ENCODE data around the gene MTMR12. TPM values are rescaled to one million over a fixed set of nuclear protein-coding genes. Genes with fewer than 3 reads are reported as not detected.
"Not testable (repeated sequence)": the region's sequence is repeated elsewhere in the genome, so short reads cannot be mapped to it uniquely, and the experiment has no call there.

Gene MTMR12
- total and polyA plus RNA-seq, 5 donors from 2014 or later, result 12.9 to 27.7 (median 20.5) TPM

- ATAC-seq (ENCODE audit: low read depth in 2 of 2) (no peak), DNase-seq (no peak)
- no peak overlapping the region for H3K27ac ChIP-seq (ENCODE audit: insufficient read depth, low read length, poor library complexity, severe bottlenecking)
- peak overlapping the region; percentile 26 to 37 (median 36) for H3K27ac Mint-ChIP-seq
- H3K36me3 Mint-ChIP-seq, result no peaks in the 10 kb centered on the region
- no peak overlapping the region for H3K4me3 ChIP-seq (ENCODE audit: low read depth, low read length)
- H3K9me3 ChIP-seq (ENCODE audit: control insufficient read depth in 2 of 2, low read length in 2 of 2), result no peaks in the 10 kb centered on the region
- H3K4me3 Mint-ChIP-seq, result no peak overlapping the region
- H3K4me1 ChIP-seq (ENCODE audit: control insufficient read depth, insufficient read depth, low read length, poor library complexity, severe bottlenecking), result peaks cover 9% of the 10 kb centered on the region
- H3K27me3 Mint-ChIP-seq, result peaks cover 12% of the 10 kb centered on the region
- no peaks in the 10 kb centered on the region for H3K27me3 ChIP-seq (ENCODE audit: control insufficient read depth, insufficient read depth, low read length)
- H3K9me3 Mint-ChIP-seq, result peaks cover 0 to 1% (median 0%) of the 10 kb centered on the region in 7 donors
- no peaks in the 10 kb centered on the region for H3K36me3 ChIP-seq (ENCODE audit: control insufficient read depth, insufficient read depth, low read length)
- H3K4me1 Mint-ChIP-seq, result peaks cover 7 to 17% (median 13%) of the 10 kb centered on the region in 4 donors
Measured at GRCh38 chr5:32210151-32210550, 102.6 kb downstream of the MTMR12 start.

GRCh38 chr5:32208837-32209236 lies 103.9 kb downstream of the MTMR12 start:
- not testable (repeated sequence) for H3K27me3 ChIP-seq (ENCODE audit: control insufficient read depth, insufficient read depth, low read length); H3K27ac ChIP-seq (ENCODE audit: insufficient read depth, low read length, poor library complexity, severe bottlenecking); ATAC-seq (ENCODE audit: low read depth in 2 of 2); H3K4me3 ChIP-seq (ENCODE audit: low read depth, low read length); H3K9me3 ChIP-seq (ENCODE audit: control insufficient read depth in 2 of 2, low read length in 2 of 2); H3K4me1 ChIP-seq (ENCODE audit: control insufficient read depth, insufficient read depth, low read length, poor library complexity, severe bottlenecking); H3K27ac Mint-ChIP-seq; H3K4me3 Mint-ChIP-seq; H3K9me3 Mint-ChIP-seq; DNase-seq; H3K36me3 Mint-ChIP-seq; H3K36me3 ChIP-seq (ENCODE audit: control insufficient read depth, insufficient read depth, low read length)
- H3K27me3 Mint-ChIP-seq, result peaks cover 16% of the 10 kb centered on the region
- peaks cover 7 to 17% (median 13%) of the 10 kb centered on the region in 4 donors for H3K4me1 Mint-ChIP-seq

GRCh38 chr5:32207355-32207634 lies 105.4 kb downstream of the MTMR12 start:
- Mint-ChIP-seq H3K36me3 (no peaks in the 10 kb centered on the region), H3K9me3 (peaks cover 0 to 1% (median 0%) of the 10 kb centered on the region in 7 donors), H3K27me3 (peaks cover 20% of the 10 kb centered on the region), H3K4me1 (peaks cover 7 to 13% (median 10%) of the 10 kb centered on the region in 4 donors), H3K4me3 (no peak overlapping the region), H3K27ac (no peak overlapping the region)
- no peak overlapping the region for H3K27ac ChIP-seq (ENCODE audit: insufficient read depth, low read length, poor library complexity, severe bottlenecking)
- no peak overlapping the region for H3K4me3 ChIP-seq (ENCODE audit: low read depth, low read length)
- no peaks in the 10 kb centered on the region for H3K9me3 ChIP-seq (ENCODE audit: control insufficient read depth in 2 of 2, low read length in 2 of 2)
- ATAC-seq (ENCODE audit: low read depth in 2 of 2), result no peak
- peaks cover 9% of the 10 kb centered on the region for H3K4me1 ChIP-seq (ENCODE audit: control insufficient read depth, insufficient read depth, low read length, poor library complexity, severe bottlenecking)
- H3K36me3 ChIP-seq (ENCODE audit: control insufficient read depth, insufficient read depth, low read length), result no peaks in the 10 kb centered on the region
- H3K27me3 ChIP-seq (ENCODE audit: control insufficient read depth, insufficient read depth, low read length), result no peaks in the 10 kb centered on the region
- no peak for DNase-seq

- Mint-ChIP-seq H3K4me3 (peak overlapping the region in 1 of 4 donors; percentile 2), H3K36me3 (no peaks in the 10 kb centered on the region), H3K4me1 (peaks cover 7 to 13% (median 10%) of the 10 kb centered on the region in 4 donors), H3K27me3 (peaks cover 22% of the 10 kb centered on the region), H3K27ac (no peak overlapping the region), H3K9me3 (peaks cover 0 to 1% (median 0%) of the 10 kb centered on the region in 7 donors)
- Histone ChIP-seq H3K27ac (ENCODE audit: insufficient read depth, low read length, poor library complexity, severe bottlenecking) (no peak overlapping the region), H3K9me3 (ENCODE audit: control insufficient read depth in 2 of 2, low read length in 2 of 2) (no peaks in the 10 kb centered on the region), H3K27me3 (ENCODE audit: control insufficient read depth, insufficient read depth, low read length) (no peaks in the 10 kb centered on the region), H3K36me3 (ENCODE audit: control insufficient read depth, insufficient read depth, low read length) (no peaks in the 10 kb centered on the region), H3K4me3 (ENCODE audit: low read depth, low read length) (no peak overlapping the region), H3K4me1 (ENCODE audit: control insufficient read depth, insufficient read depth, low read length, poor library complexity, severe bottlenecking) (peaks cover 9% of the 10 kb centered on the region)
- ATAC-seq (ENCODE audit: low read depth in 2 of 2) (no peak), DNase-seq (no peak)
Measured at GRCh38 chr5:32206509-32207354, 106.0 kb downstream of the MTMR12 start.

GRCh38 chr5:32206053-32206452 lies 106.7 kb downstream of the MTMR12 start:
- H3K27ac Mint-ChIP-seq, result peak overlapping the region in 1 of 3 donors; percentile 32
- H3K9me3 ChIP-seq (ENCODE audit: control insufficient read depth in 2 of 2, low read length in 2 of 2), result no peaks in the 10 kb centered on the region
- no peak for DNase-seq

GRCh38 chr5:32202394-32202793 lies 110.3 kb downstream of the MTMR12 start:
- ATAC-seq (ENCODE audit: low read depth in 2 of 2), result no peak
- Mint-ChIP-seq H3K4me1 (peaks cover 0 to 4% (median 0%) of the 10 kb centered on the region in 4 donors), H3K27me3 (peaks cover 36% of the 10 kb centered on the region), H3K9me3 (no peaks in the 10 kb centered on the region), H3K36me3 (no peaks in the 10 kb centered on the region), H3K4me3 (no peak overlapping the region), H3K27ac (no peak overlapping the region)
- no peak overlapping the region for H3K27ac ChIP-seq (ENCODE audit: insufficient read depth, low read length, poor library complexity, severe bottlenecking)
- no peak for DNase-seq
- no peak overlapping the region for H3K4me3 ChIP-seq (ENCODE audit: low read depth, low read length)
- no peaks in the 10 kb centered on the region for H3K4me1 ChIP-seq (ENCODE audit: control insufficient read depth, insufficient read depth, low read length, poor library complexity, severe bottlenecking)
- no peaks in the 10 kb centered on the region for H3K36me3 ChIP-seq (ENCODE audit: control insufficient read depth, insufficient read depth, low read length)
- H3K9me3 ChIP-seq (ENCODE audit: control insufficient read depth in 2 of 2, low read length in 2 of 2), result no peaks in the 10 kb centered on the region
- peaks cover 3% of the 10 kb centered on the region for H3K27me3 ChIP-seq (ENCODE audit: control insufficient read depth, insufficient read depth, low read length)

More at GRCh38 chr5:32206053-32206452, 106.7 kb downstream of the MTMR12 start:
- Histone ChIP-seq H3K4me3 (ENCODE audit: low read depth, low read length) (no peak overlapping the region), H3K4me1 (ENCODE audit: control insufficient read depth, insufficient read depth, low read length, poor library complexity, severe bottlenecking) (peaks cover 5% of the 10 kb centered on the region), H3K36me3 (ENCODE audit: control insufficient read depth, insufficient read depth, low read length) (no peaks in the 10 kb centered on the region), H3K27me3 (ENCODE audit: control insufficient read depth, insufficient read depth, low read length) (peaks cover 2% of the 10 kb centered on the region), H3K27ac (ENCODE audit: insufficient read depth, low read length, poor library complexity, severe bottlenecking) (no peak overlapping the region)
- H3K36me3 Mint-ChIP-seq, result no peaks in the 10 kb centered on the region
- peaks cover 4 to 9% (median 6%) of the 10 kb centered on the region in 4 donors for H3K4me1 Mint-ChIP-seq
- H3K9me3 Mint-ChIP-seq, result peaks cover 0 to 1% (median 0%) of the 10 kb centered on the region in 7 donors
- H3K27me3 Mint-ChIP-seq, result peaks cover 26% of the 10 kb centered on the region
- no peak overlapping the region for H3K4me3 Mint-ChIP-seq
- no peak for ATAC-seq (ENCODE audit: low read depth in 2 of 2)

GRCh38 chr5:32201122-32201753 lies 111.5 kb downstream of the MTMR12 start:
- H3K4me3 ChIP-seq (ENCODE audit: low read depth, low read length), result no peak overlapping the region
- H3K27ac ChIP-seq (ENCODE audit: insufficient read depth, low read length, poor library complexity, severe bottlenecking), result no peak overlapping the region

More at GRCh38 chr5:32201122-32201753, 111.5 kb downstream of the MTMR12 start:
- Histone ChIP-seq H3K4me1 (ENCODE audit: control insufficient read depth, insufficient read depth, low read length, poor library complexity, severe bottlenecking) (no peaks in the 10 kb centered on the region), H3K36me3 (ENCODE audit: control insufficient read depth, insufficient read depth, low read length) (no peaks in the 10 kb centered on the region), H3K9me3 (ENCODE audit: control insufficient read depth in 2 of 2, low read length in 2 of 2) (no peaks in the 10 kb centered on the region), H3K27me3 (ENCODE audit: control insufficient read depth, insufficient read depth, low read length) (peaks cover 3% of the 10 kb centered on the region)
- DNase-seq (no peak), ATAC-seq (ENCODE audit: low read depth in 2 of 2) (no peak)
- peaks cover 29% of the 10 kb centered on the region for H3K27me3 Mint-ChIP-seq
- no peak overlapping the region for H3K27ac Mint-ChIP-seq
- H3K4me3 Mint-ChIP-seq, result no peak overlapping the region
- peaks cover 0 to 2% (median 0%) of the 10 kb centered on the region in 4 donors for H3K4me1 Mint-ChIP-seq
- no peaks in the 10 kb centered on the region for H3K9me3 Mint-ChIP-seq
- H3K36me3 Mint-ChIP-seq, result no peaks in the 10 kb centered on the region
